ENCODE data around the gene RAB37. TPM values are rescaled to one million over a fixed set of nuclear protein-coding genes. Genes with fewer than 3 reads are reported as not detected.

The RAB37 gene
- total RNA-seq, 1 experiment from 2014 or later, result 2.5 TPM

- Histone ChIP-seq H3K4me1 (ENCODE audit: insufficient read depth, low read length) (peaks cover 3% of the 10 kb centered on the region; the same call in 1 of the 2 replicates), H2BK5ac (ENCODE audit: insufficient read length, low read length) (no peak overlapping the region), H2BK120ac (ENCODE audit: low read depth, low read length, poor library complexity, severe bottlenecking) (no peak overlapping the region), H2AFZ (ENCODE audit: low read length) (no peak overlapping the region), H3K4me2 (ENCODE audit: insufficient read depth, insufficient read length, low read length) (no peak overlapping the region), H2BK20ac (ENCODE audit: low read depth, low read length, poor library complexity, severe bottlenecking) (no peak overlapping the region), H3K9ac (ENCODE audit: extremely low read depth, insufficient read length, low read length) (no peak overlapping the region), H4K8ac (replicated peaks; ENCODE audit: insufficient read length, low read depth, low read length) (no peak overlapping the region), H3K27me3 (ENCODE audit: insufficient read depth, low read length) (no peaks in the 10 kb centered on the region), H3T11ph (ENCODE audit: low read length) (no peak overlapping the region), H3K23me2 (ENCODE audit: insufficient read length, low read depth, low read length, poor library complexity, severe bottlenecking) (no peaks in the 10 kb centered on the region), H2BK15ac (ENCODE audit: low read depth, low read length) (no peak overlapping the region; the same call in 1 of the 2 replicates), H4K91ac (ENCODE audit: insufficient read length, low read depth, low read length) (no peak overlapping the region), H2BK12ac (ENCODE audit: insufficient read length, low read depth, low read length) (no peak overlapping the region), H4K5ac (ENCODE audit: insufficient read length, low read depth, low read length) (no peak overlapping the region), H3K4ac (ENCODE audit: low read depth, low read length) (no peak overlapping the region), H4K20me1 (ENCODE audit: control insufficient read depth, insufficient read depth, insufficient read length) (no peaks in the 10 kb centered on the region), H3K14ac (ENCODE audit: insufficient read depth, low read length) (no peak overlapping the region), H3K79me1 (ENCODE audit: insufficient read depth, low read depth, low read length, poor library complexity, severe bottlenecking) (no peaks in the 10 kb centered on the region), H3K56ac (ENCODE audit: insufficient read length, low read depth, low read length) (no peak overlapping the region), H3K79me2 (ENCODE audit: insufficient read depth, low read length) (no peaks in the 10 kb centered on the region), H3K23ac (ENCODE audit: insufficient read length, low read depth, low read length) (no peak overlapping the region), H2AK5ac (ENCODE audit: insufficient read length, low read length) (no peak overlapping the region), H3K27ac (ENCODE audit: insufficient read length, low read depth, low read length) (no peak overlapping the region), H3K18ac (ENCODE audit: insufficient read length, low read depth, low read length) (no peak overlapping the region), H3K9me3 (ENCODE audit: control insufficient read depth, low read depth, low read length) (no peaks in the 10 kb centered on the region)
- WGBS (ENCODE audit: extremely low coverage, insufficient read length, low lambda C conversion rate), result no CpG with 5 or more reads among the region's 12 CpGs
- no peak for DNase-seq
- peaks cover 4 to 48% (median 39%) of the 10 kb centered on the region in 3 experiments; a peak in 6 of 7 replicates for H3K36me3 Mint-ChIP-seq (ENCODE audit: insufficient read depth in 1 of 3, low read depth in 3 of 3)
- no peaks in the 10 kb centered on the region for H3K27me3 Mint-ChIP-seq (ENCODE audit: low read depth)
- no peak overlapping the region for H3K27ac Mint-ChIP-seq
- no peak for TF ChIP-seq CTCF (conservative IDR thresholded peaks at IDR 0.05)
- no peaks in the 10 kb centered on the region for H3K9me3 Mint-ChIP-seq
- H3K4me1 Mint-ChIP-seq, result peaks cover 0 to 5% of the 10 kb centered on the region in 2 experiments; a peak in 2 of 4 replicates
- no peak overlapping the region for H3K4me3 Mint-ChIP-seq
These were observed 55.6 kb downstream of the RAB37 start for GRCh38 chr17:74792586-74793105.

Measured in H9 (cell line).